GM21717 (cell line): ENCODE measurements around the gene KIRREL3.

Source experiments
- ATAC-seq: cut with Tn5 transposase; IDR thresholded peaks from one replicate; pipeline ENCODE4 v1.9.1; 2021; ENCODE audit warnings: mild to moderate bottlenecking, moderate library complexity; ENCODE audit not compliant: unreplicated experiment

KIRREL3 gene

DNA sequence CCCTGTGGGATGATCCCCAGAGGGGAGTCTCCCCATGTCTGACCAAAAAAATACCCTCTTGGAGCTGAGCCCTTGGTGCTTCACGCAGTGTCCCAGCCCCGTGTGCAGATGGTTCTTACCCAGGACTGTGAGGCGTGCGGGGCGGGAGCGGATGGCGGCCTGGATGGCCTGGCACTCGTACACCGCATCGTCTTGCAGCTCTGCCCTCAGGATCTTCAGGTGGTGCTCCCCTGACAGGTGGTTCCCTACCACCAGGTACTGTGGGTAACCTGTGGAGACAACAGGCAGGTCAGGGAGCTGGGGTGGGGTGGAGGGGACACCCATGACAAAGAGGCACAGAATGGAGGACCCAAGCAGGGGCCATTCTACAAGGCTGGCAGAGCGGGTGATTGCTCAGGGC, 479.4 kb downstream of the KIRREL3 start:
- ATAC-seq, result no peak

GRCh38 chr11:126519764-126520734, 480.5 kb downstream of the KIRREL3 start:
- no peak for ATAC-seq

- ATAC-seq, result no peak
Observed at GRCh38 chr11:126518972-126519690, 481.4 kb downstream of the KIRREL3 start.

DNA sequence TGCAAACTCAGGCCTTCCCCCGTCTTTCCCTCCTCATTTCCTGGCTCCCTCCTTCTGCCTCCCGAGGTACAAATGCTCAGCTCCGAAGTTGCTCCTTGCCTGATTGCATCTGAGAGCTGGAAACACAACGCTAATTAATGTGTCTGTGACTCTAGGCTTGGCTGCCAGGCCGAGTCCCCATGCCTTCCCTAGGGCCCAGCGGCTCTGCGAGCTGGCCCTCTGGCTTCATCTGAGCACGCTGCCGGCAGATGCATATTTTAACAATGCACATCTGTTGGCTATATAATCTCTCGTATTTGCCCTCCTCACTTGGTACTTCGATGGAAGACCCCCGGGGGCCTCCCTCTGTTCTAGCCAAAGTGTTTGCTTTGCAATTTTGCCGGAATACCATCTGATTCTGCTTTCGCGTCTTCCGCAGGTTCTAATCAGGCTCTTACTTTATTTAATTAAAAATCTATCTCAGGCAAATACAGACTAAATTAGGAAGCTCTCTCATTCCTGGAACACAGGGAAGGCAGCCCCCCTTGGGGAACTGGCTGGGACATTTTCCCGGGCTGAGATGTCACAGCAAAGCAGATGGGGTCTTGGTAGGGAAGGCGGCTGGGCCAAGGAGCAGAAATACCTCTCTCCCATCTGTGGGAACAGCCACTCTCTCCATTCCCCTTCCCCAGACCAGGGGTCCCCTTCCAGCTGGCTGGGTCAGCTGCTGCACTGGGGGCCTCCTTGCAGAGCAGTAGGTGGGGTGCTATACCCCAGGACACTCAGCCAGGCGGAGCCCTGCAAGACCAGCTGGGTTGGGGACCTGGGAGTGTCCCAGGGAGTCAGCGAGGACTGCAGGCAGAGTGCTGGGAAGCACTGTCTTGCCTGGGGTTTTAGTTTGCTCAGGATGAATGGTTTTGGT, 482.2 kb downstream of the KIRREL3 start:
- ATAC-seq, result no peak

GRCh38 chr11:126515501-126515900, 485.1 kb downstream of the KIRREL3 start:
- ATAC-seq, result no peak

DNA sequence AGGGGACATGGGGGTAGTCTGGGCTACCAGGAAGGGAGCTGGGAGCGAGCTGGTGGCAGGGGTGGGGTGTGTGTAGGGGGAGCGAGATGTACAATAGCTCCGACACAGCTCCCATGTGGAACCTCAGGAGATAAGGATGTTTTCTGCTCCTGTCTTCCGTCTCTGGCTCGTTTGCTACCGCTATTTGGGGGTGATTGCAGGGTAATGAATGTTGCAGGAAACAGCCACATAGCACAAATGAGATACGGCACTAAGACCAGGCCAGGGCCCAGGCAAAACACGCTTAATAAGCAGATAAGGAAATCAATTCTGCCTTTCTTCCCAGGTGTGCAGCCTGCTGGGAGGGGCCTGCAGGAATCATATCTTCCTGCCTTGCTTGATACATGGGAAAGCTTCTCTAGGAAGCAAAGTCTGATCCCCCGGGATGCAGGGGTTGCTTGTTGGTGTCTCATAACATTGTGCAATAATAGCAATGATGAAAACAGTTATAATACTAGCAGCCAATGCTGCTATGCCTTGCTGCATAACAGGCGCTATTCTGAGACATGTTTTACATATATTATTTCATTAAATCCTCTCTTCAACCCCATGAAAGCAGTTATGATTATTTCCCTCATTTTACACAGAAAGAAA, 486.4 kb downstream of the KIRREL3 start:
- ATAC-seq, result no peak

DNA sequence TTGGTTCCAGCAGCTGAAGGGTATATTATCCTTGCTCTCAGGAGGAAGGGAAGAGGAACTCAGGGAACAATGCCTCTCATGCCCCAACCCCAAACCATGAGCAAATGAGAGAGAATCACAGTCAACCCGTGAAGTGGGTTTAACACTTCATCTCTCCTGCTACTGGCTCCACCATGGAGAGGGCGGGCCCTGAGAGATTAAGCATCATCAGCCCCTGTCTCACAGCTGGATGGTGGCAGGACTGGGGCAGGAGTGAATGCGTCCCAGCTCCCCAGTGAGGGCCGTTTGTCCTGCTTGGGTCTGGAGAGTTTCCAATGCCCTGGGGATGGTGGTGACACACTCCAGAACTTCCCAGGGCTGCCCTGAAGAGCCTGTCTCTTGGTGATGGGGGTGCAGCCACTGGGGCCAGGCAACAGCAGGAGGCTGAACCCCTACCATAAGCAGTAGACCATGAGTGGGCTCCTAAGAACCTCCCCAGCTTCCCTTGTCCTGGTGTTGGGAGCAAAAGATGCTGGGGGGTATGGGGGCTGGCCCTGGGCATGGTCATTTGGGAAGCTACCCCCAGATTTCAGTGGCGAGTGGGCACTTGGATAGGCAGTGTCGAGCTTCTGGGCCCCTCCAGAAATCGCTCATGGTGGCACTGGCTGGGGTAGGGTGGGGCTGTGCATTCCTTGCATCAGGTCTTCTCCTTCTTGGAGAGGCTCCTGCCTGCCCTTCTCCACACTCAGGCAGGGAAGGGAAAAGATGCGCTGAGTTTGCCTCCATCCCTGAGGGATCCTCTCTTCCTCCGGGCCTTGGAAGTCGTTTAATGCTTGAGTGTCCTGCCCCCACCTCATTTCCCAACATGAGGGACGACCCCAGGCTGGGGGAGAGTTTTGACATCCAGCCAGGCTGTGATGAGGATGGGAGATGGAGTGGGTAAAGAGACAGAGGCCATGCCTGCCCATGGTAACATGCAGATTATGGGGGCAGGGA, 487.5 kb downstream of the KIRREL3 start:
- no peak for ATAC-seq

GRCh38 chr11:126512251-126512650, 488.3 kb downstream of the KIRREL3 start:
- no peak for ATAC-seq

DNA sequence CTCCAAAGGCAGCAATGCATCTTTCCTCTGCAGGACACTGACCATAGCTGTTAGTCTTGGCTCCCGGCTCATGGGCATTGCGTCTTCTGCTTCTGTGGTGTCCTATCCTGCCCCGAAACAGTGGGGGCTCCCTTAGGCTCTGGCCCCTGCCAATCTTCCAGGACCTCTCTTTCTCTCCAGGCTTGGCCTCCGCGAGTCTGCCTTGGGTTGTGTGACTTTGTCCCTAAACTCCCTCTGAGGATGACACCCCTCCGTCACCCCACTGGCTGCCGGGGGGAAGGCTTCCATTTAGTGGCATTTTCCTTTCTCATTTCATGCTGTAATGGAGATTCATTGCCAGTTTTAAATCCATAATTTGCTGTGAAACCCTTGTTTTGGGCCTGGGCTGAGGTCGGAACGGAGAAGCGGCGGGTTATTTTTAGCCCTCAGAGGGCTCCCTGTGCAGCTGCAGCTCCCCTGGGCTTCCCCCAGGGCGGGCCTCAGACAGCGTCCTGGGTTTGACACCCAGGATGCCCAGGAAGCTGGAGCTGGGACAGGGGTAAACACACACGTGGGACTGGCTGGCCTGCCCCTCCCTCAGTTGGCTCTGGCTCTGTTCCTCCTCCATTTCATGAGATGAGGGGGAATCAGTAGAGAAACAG, 489.0 kb downstream of the KIRREL3 start:
- ATAC-seq, result no peak

- no peak for ATAC-seq
Observed at GRCh38 chr11:126510621-126511370, 489.8 kb downstream of the KIRREL3 start.

GRCh38 chr11:126507646-126508045, 492.9 kb downstream of the KIRREL3 start:
- no peak for ATAC-seq

GRCh38 chr11:126506789-126507188, 493.8 kb downstream of the KIRREL3 start:
- no peak for ATAC-seq

- no peak for ATAC-seq
Observed at GRCh38 chr11:126502982-126503381, 497.6 kb downstream of the KIRREL3 start.

DNA sequence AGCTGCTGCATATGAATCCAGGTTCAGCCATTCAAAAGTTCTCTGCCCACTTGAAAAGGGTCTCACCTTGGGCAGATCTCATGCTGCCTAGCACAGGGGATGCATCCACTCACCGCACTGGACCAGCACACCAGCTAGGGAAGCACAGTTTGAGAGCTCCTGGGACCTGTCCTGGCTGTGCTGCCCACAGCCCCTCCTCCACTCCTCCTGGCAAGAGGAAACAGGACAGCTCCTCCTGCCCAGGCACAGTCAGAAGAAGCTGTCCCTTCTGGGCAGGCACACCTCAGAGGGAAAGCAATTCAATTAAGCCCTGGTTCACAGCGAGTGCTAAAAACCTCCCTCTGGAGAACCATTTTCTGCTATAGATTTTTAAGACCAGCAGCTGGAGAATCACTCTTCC, 498.4 kb downstream of the KIRREL3 start:
- no peak for ATAC-seq

DNA sequence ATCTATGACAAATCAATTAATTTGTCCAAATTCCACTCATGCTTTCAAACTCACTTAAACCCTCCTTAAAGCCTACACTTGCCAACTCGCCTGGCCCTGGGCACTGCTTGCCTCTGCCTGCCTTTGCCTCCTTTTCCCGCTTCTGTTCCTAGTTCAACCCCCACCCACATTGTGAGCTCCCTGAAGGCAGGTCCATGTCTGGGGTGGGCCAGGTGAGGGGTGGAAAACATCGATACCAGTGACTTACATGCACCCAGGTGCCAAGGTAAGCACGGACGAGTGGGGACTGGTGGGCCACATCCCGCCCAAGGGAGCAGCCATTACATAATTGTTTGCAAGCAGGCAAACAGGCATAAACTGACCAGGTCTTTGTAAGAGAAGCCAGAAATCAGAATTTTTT, 498.9 kb downstream of the KIRREL3 start:
- ATAC-seq, result no peak

DNA sequence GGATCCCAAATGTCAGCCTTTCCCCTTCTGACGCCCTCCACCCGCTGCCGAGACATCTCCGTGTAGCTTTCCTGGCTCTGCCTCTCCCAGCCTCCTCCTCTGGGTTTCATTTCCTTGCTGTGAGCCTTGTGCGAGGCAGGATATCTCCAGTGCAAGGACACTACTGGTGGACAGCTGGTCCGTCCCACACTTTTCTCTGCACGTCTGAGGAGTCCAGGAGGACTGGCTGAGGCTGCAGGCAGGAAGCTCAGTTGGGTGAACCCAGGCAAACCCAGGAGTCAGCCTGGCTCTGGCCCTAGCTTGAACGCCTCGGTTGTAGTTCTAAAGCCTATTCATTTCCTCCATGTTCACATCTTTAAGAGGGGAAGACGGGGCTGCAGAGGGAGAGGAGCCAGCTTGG, 499.6 kb downstream of the KIRREL3 start:
- ATAC-seq, result no peak

DNA sequence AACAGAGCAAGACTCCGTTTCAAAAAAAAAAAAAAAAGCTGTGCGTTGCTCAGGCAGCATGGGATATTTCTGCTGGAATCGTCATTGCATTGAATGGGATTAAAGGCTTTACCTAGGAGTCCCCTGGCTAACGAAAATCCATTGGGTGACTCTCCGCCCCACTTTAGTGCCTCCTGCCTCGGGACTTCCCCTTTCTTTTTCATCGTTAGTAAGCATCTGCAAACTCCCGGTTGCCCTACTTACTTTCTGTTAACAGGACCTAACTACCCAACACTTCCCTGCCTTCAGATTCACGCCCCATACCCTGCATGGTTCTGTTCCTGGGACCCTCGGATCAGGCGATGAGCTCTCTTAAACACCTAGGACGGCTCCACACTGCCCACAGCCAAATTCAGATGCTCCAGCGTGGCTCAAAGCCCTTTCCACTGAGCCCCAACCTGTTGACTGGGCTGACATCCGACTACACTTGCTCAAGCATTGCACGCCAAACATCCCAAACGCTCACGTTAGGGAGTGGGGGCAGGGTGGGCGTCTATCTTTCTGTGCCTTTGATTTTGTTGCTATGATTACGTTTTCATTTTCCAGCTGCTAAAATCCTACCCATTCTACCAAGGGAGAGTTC, 501.3 kb downstream of the KIRREL3 start:
- no peak for ATAC-seq

- no peak for ATAC-seq
Observed at GRCh38 chr11:126498281-126498680, 502.3 kb downstream of the KIRREL3 start.
